Stimulated activated CD8-positive, alpha-beta memory T cell treated with anti-CD3 and anti-CD28 coated beads, Interleukin-15, amount 100 ng/mL, for 1 hour (primary cell): ENCODE results near the gene TMEM229B.

ENCODE experiments used
- DNase-seq: peaks from one replicate; pipeline ENCODE4 v3.0.0-alpha.2; 2020; ENCODE audit warnings: low read depth

The TMEM229B gene

GRCh38 chr14:67485501-67486095 lies 2.9 kb downstream of the TMEM229B start:
- DNase-seq = no peak

GRCh38 chr14:67483579-67484285 lies 4.8 kb downstream of the TMEM229B start:
- no peak for DNase-seq

- no peak for DNase-seq
These were observed 6.0 kb downstream of the TMEM229B start for GRCh38 chr14:67482231-67483164.

GRCh38 chr14:67480011-67480410 lies 8.5 kb downstream of the TMEM229B start:
- no peak for DNase-seq

GRCh38 chr14:67478800-67479084 lies 9.8 kb downstream of the TMEM229B start:
- DNase-seq = no peak

- DNase-seq = no peak
These were observed 10.4 kb downstream of the TMEM229B start for GRCh38 chr14:67477926-67478799.

GRCh38 chr14:67474366-67474765 lies 14.2 kb downstream of the TMEM229B start:
- DNase-seq = no peak

GRCh38 chr14:67473290-67474082 lies 15.0 kb downstream of the TMEM229B start:
- DNase-seq = no peak

GRCh38 chr14:67472726-67473125 lies 15.8 kb downstream of the TMEM229B start:
- DNase-seq = no peak

GRCh38 chr14:67469954-67470353 lies 18.6 kb downstream of the TMEM229B start:
- no peak for DNase-seq

- DNase-seq = no peak
These were observed 20.2 kb downstream of the TMEM229B start for GRCh38 chr14:67468378-67468730.

GRCh38 chr14:67467134-67467533 lies 21.4 kb downstream of the TMEM229B start:
- no peak for DNase-seq

GRCh38 chr14:67464879-67465278 lies 23.6 kb downstream of the TMEM229B start:
- DNase-seq = no peak

GRCh38 chr14:67464377-67464776 lies 24.1 kb downstream of the TMEM229B start:
- no peak for DNase-seq

GRCh38 chr14:67463900-67464299 lies 24.6 kb downstream of the TMEM229B start:
- DNase-seq = no peak

- no peak for DNase-seq
These were observed 26.5 kb downstream of the TMEM229B start for GRCh38 chr14:67461996-67462395.

- no peak for DNase-seq
These were observed 27.1 kb downstream of the TMEM229B start for GRCh38 chr14:67461341-67461985.

GRCh38 chr14:67459336-67459735 lies 29.2 kb downstream of the TMEM229B start:
- no peak for DNase-seq

- no peak for DNase-seq
These were observed 30.7 kb downstream of the TMEM229B start for GRCh38 chr14:67457782-67458181.

- DNase-seq = no peak
These were observed 31.8 kb downstream of the TMEM229B start for GRCh38 chr14:67456732-67457131.
